Thyroid gland (tissue), 4 donors: ENCODE results near the gene PDE4B. TPM values are rescaled to one million over a fixed set of nuclear protein-coding genes. Genes with fewer than 3 reads are reported as not detected.

Source experiments
- DNase-seq, 2 donors: peaks; one replicate each; pipeline ENCODE4 v3.0.0-alpha.2; 2019
- H3K27ac ChIP-seq, 3 donors: fragments of 200-600 bp; sonication (generic); 1 replicate in 2 of 3; 2 replicates in 1 of 3; pipeline ENCODE4 v1.5.1; 2016 to 2019; ENCODE audit warnings: mild to moderate bottlenecking in 1 of 3, moderate library complexity in 1 of 3
- H3K27me3 ChIP-seq: fragments of 200-600 bp; sonication (generic); one replicate; pipeline ENCODE4 v1.5.1; 2019
- H3K36me3 ChIP-seq, 2 donors: fragments of 200-600 bp; sonication (generic); one replicate each; pipeline ENCODE4 v1.5.1; 2016 to 2019
- H3K4me1 ChIP-seq, 2 donors: fragments of 200-600 bp; sonication (generic); one replicate each; pipeline ENCODE4 v1.5.1; 2017 to 2019
- H3K4me3 ChIP-seq, 3 donors: fragments of 200-600 bp; sonication (generic); replicated peaks in 1 of 3; 1 replicate in 2 of 3; 2 replicates in 1 of 3; pipeline ENCODE4 v1.5.1; 2016; ENCODE audit warnings: mild to moderate bottlenecking in 1 of 3
- H3K9me3 ChIP-seq: fragments of 200-600 bp; sonication (generic); one replicate; pipeline ENCODE4 v1.5.1; 2017
- POLR2A ChIP-seq, 2 donors: fragments of 450-650 bp; IDR thresholded peaks; one replicate each; pipeline ENCODE4 v1.6.1; 2017; ENCODE audit warnings: antibody characterized with exemption in 2 of 2, mild to moderate bottlenecking in 2 of 2, moderate library complexity in 1 of 2
- WGBS, 2 donors: methylation state at CpG; one replicate each; pipeline ENCODE4 v1.1.5; 2017; 5-methylcytosine and 5-hydroxymethylcytosine counted together
- intact Hi-C: fragments of 100-400 bp; cut with DNase I; formaldehyde crosslinking; loops from one replicate; pipeline ENCODE4 v1.15.1; 2023
- total RNA-seq, 4 donors: library from RNA; depleted of rRNA; stranded (reverse); fragments of >200 nt; gene quantifications; one replicate each; pipeline ENCODE4 v1.2.3, GENCODE V29; 2016
- TF ChIP-seq, protein P1 (sequence below), 6 experiments: fragments of 200-600 bp in 3 of 6; fragments of 450-650 bp in 3 of 6; sonication (generic) in 3 of 6; IDR thresholded peaks; one replicate each; pipeline ENCODE4 v1.5.1; 2016 to 2019; ENCODE audit warnings: antibody characterized with exemption in 6 of 6, mild to moderate bottlenecking in 2 of 6, inconsistent platforms in 1 of 6, moderate library complexity in 1 of 6

The PDE4B gene
- total RNA-seq, 4 donors from 2014 or later, result 9.6 to 21.3 (median 15.0) TPM

DNA sequence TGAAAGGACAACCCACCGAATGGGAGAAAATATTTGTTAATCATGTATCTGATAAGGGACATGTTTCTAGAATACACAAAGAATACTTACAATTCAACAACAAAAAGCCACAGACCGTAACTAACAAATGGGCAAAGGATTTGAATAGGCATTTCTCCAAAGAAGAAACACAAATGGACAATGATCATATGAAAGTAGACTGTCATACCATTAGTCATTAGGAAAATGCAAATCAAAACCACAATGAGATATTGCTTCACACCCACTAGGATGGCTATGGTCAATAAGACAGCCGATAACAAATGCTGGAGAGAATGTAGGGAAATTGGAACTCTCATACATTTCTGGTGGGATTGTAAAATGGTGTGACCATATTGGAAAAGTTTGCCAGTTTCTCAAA is 374.1 kb downstream of the PDE4B start:
- 92 to 94% methylated on average over 3 of the region's 3 CpGs for WGBS, 2 donors
- TF ChIP-seq, protein P1, sequence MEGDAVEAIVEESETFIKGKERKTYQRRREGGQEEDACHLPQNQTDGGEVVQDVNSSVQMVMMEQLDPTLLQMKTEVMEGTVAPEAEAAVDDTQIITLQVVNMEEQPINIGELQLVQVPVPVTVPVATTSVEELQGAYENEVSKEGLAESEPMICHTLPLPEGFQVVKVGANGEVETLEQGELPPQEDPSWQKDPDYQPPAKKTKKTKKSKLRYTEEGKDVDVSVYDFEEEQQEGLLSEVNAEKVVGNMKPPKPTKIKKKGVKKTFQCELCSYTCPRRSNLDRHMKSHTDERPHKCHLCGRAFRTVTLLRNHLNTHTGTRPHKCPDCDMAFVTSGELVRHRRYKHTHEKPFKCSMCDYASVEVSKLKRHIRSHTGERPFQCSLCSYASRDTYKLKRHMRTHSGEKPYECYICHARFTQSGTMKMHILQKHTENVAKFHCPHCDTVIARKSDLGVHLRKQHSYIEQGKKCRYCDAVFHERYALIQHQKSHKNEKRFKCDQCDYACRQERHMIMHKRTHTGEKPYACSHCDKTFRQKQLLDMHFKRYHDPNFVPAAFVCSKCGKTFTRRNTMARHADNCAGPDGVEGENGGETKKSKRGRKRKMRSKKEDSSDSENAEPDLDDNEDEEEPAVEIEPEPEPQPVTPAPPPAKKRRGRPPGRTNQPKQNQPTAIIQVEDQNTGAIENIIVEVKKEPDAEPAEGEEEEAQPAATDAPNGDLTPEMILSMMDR (IDR thresholded peaks at IDR 0.05), result no peak
- no peak for TF ChIP-seq POLR2A (IDR thresholded peaks at IDR 0.05)
- H3K27ac ChIP-seq, result no peak overlapping the region
- no peaks in the 10 kb centered on the region for H3K36me3 ChIP-seq
- intact Hi-C loops, result no loop called here
- H3K9me3 ChIP-seq, result no peaks in the 10 kb centered on the region
- no peak overlapping the region for H3K4me3 ChIP-seq
- H3K4me1 ChIP-seq, result peaks cover 5 to 6% of the 10 kb centered on the region in 2 donors
- no peak for DNase-seq
- H3K27me3 ChIP-seq, result no peaks in the 10 kb centered on the region

- H3K36me3 ChIP-seq, result no peaks in the 10 kb centered on the region
- no peak overlapping the region for H3K4me3 ChIP-seq
- peaks cover 5 to 6% of the 10 kb centered on the region in 2 donors for H3K4me1 ChIP-seq
- TF ChIP-seq POLR2A (IDR thresholded peaks at IDR 0.05), result no peak
- TF ChIP-seq, protein P1 (IDR thresholded peaks at IDR 0.05), result no peak
- no peaks in the 10 kb centered on the region for H3K9me3 ChIP-seq
- intact Hi-C loops, result no loop called here
- DNase-seq, result no peak
- H3K27me3 ChIP-seq, result no peaks in the 10 kb centered on the region
- no peak overlapping the region for H3K27ac ChIP-seq
Observed at GRCh38 chr1:66167267-66167666, 374.6 kb downstream of the PDE4B start.

DNA sequence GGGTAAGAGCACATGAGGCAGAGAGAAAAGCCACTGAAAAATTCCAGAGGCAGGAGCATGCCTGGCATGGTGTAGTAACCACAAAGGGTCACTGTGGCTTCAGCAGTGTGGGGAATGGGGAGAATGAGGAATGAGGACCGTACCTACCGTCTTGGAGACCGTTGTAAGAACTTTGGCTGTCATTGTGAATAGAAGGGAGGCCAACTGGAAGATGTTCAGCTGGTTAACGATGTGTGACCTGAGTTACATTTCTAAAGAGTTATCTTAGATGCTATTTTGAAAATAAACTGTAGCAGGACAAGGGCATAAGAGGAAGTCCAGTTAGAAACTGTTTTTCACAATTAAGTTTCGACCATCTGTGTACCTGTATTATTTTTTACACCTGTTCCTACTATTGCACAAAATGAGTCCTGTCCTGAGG is 375.8 kb downstream of the PDE4B start:
- Histone ChIP-seq H3K27me3 (no peaks in the 10 kb centered on the region), H3K36me3 (no peaks in the 10 kb centered on the region), H3K9me3 (no peaks in the 10 kb centered on the region), H3K4me1 (peaks cover 5 to 6% of the 10 kb centered on the region in 2 donors), H3K4me3 (no peak overlapping the region), H3K27ac (no peak overlapping the region)
- no peak for DNase-seq
- no peak for TF ChIP-seq POLR2A (IDR thresholded peaks at IDR 0.05)
- TF ChIP-seq, protein P1 (IDR thresholded peaks at IDR 0.05), result no peak
- intact Hi-C loops, result no loop called here
- 36 to 46% methylated on average over 5 of the region's 5 CpGs for WGBS, 2 donors

DNA sequence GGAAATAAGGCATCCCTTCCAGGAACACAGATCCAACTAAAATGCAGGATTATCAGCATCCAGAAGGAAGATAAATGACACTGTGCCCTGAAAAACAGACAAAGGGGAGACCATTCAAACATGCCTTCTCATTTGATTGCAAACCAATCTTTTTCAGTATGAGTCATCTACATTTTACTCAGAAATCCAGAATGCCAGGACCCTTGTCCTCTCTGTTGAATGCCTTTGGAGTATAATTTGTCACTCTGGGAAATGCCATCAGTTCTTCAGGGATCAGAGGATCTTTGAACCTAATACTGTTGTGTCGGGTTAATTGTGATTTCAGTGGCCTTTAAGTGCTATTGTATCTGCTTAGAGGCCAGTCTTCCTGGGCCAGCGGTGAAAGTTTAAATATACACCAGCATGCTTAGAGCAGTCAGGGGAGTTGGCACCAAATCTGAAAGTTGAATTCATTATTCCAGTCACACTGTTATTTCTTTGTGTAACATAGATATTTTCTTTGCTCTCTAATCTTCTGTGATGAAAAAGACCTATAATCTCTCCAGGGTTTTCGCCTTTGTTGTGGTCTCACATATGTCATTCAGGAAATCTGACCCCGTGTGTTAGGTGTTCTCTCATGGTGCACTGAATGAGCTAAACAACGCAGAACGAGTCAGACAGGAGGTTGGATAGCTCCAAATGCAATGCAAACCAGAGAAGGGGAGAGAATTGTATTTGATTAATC is 376.4 kb downstream of the PDE4B start:
- Histone ChIP-seq H3K9me3 (no peaks in the 10 kb centered on the region), H3K36me3 (no peaks in the 10 kb centered on the region), H3K27ac (no peak overlapping the region), H3K4me3 (no peak overlapping the region), H3K4me1 (peaks cover 5 to 6% of the 10 kb centered on the region in 2 donors), H3K27me3 (no peaks in the 10 kb centered on the region)
- intact Hi-C loops, result no loop called here
- 17 to 22% methylated on average over 6 of the region's 6 CpGs for WGBS, 2 donors
- no peak for TF ChIP-seq POLR2A (IDR thresholded peaks at IDR 0.05)
- TF ChIP-seq, protein P1 (IDR thresholded peaks at IDR 0.05), result no peak
- no peak for DNase-seq

- Histone ChIP-seq H3K36me3 (no peaks in the 10 kb centered on the region), H3K9me3 (no peaks in the 10 kb centered on the region), H3K27ac (no peak overlapping the region), H3K27me3 (no peaks in the 10 kb centered on the region), H3K4me3 (no peak overlapping the region), H3K4me1 (peaks cover 5 to 6% of the 10 kb centered on the region in 2 donors)
- 96 to 100% methylated on average over 1 of the region's 1 CpG for WGBS, 2 donors
- DNase-seq, result no peak
- intact Hi-C loops, result no loop called here
- TF ChIP-seq POLR2A (IDR thresholded peaks at IDR 0.05), result no peak
- TF ChIP-seq, protein P1 (IDR thresholded peaks at IDR 0.05), result no peak
Observed at GRCh38 chr1:66172272-66172671, 379.6 kb downstream of the PDE4B start.
